Lung (tissue), 12 donors: ENCODE measurements around the gene CDR2. TPM values are rescaled to one million over a fixed set of nuclear protein-coding genes. Genes with fewer than 3 reads are reported as not detected.
"Not testable (repeated sequence)": the region's sequence is repeated elsewhere in the genome, so short reads cannot be mapped to it uniquely, and the experiment has no call there.

Experiments used
- ATAC-seq: fragments of 200-7000 bp; cut with Tn5 transposase; one replicate; pipeline ENCODE4 v1.9.1; 2020; ENCODE audit warnings: moderate number of reproducible peaks; ENCODE audit not compliant: insufficient read depth, low FRiP score
- DNase-seq, 3 donors: peaks; one replicate each; pipeline ENCODE4 v3.0.0-alpha.2; 2013 to 2017
- H3K27ac ChIP-seq, 2 donors: one replicate each; pipeline ENCODE4 v1.5.1; 2013; ENCODE audit warnings: mild to moderate bottlenecking in 2 of 2, moderate library complexity in 2 of 2, control low read depth in 1 of 2, inconsistent platforms in 1 of 2, low read depth in 1 of 2, low read length in 1 of 2
- H3K27me3 ChIP-seq, 3 donors: one replicate each; pipeline ENCODE4 v1.5.1; 2013; ENCODE audit warnings: low read length in 2 of 3; ENCODE audit not compliant: control insufficient read depth in 3 of 3, insufficient read depth in 3 of 3
- H3K36me3 ChIP-seq, 4 donors: one replicate each; pipeline ENCODE4 v1.5.1; 2013; ENCODE audit warnings: low read length in 4 of 4, mild to moderate bottlenecking in 1 of 4, moderate library complexity in 1 of 4; ENCODE audit not compliant: control insufficient read depth in 4 of 4, insufficient read depth in 4 of 4
- H3K4me1 ChIP-seq, 5 donors: one replicate each; pipeline ENCODE4 v1.5.1; 2013; ENCODE audit warnings: low read length in 5 of 5, mild to moderate bottlenecking in 2 of 5, moderate library complexity in 1 of 5; ENCODE audit not compliant: control insufficient read depth in 5 of 5, insufficient read depth in 5 of 5
- H3K4me3 ChIP-seq: one replicate; pipeline ENCODE4 v1.5.1; 2013; ENCODE audit warnings: mild to moderate bottlenecking, control low read depth, moderate library complexity
- H3K9ac ChIP-seq, 2 donors: one replicate each; pipeline ENCODE4 v1.5.1; 2013; ENCODE audit warnings: low read length in 2 of 2, control low read depth in 1 of 2; ENCODE audit not compliant: insufficient read depth in 1 of 2
- H3K9me3 ChIP-seq, 4 donors: one replicate each; pipeline ENCODE4 v1.5.1; 2013; ENCODE audit warnings: low read length in 3 of 4, mild to moderate bottlenecking in 1 of 4, moderate library complexity in 1 of 4; ENCODE audit not compliant: control insufficient read depth in 4 of 4, insufficient read depth in 3 of 4
- WGBS, 2 donors: extraction: QIAGEN DNeasy Blood & Tissue Kit; methylation state at CpG; one replicate each; pipeline ENCODE4 v1.1.7; 2013; 5-methylcytosine and 5-hydroxymethylcytosine counted together
- polyA plus RNA-seq, 2 donors: library from polyadenylated mRNA; stranded (reverse); fragments of 200-250 nt; gene quantifications; one replicate each; pipeline ENCODE4 v1.2.1, GENCODE V29; 2013
- total RNA-seq, 2 donors: library from RNA; depleted of rRNA in 1 of 2; stranded (reverse); fragments of >200 nt in 1 of 2; gene quantifications; one replicate each; pipeline ENCODE4 v1.2.1, GENCODE V29; 2014 to 2021
- TF ChIP-seq, protein P1 (sequence below): IDR thresholded peaks from 2 replicates; pipeline ENCODE4 v1.5.1; 2012; ENCODE audit warnings: mild to moderate bottlenecking; ENCODE audit errors: control extremely low read depth, extremely low read depth
- donor health status: control.
- donor health status: control.
- donor health status: Bipolar disorder and iron deficiency.
- donor health status: healthy.
- donor health status: DM: yes; HTN: yes; CAD: no.

The CDR2 gene
- total and polyA plus RNA-seq, 4 donors: 11.3 to 27.0 (median 14.0) TPM

- Histone ChIP-seq H3K36me3 (peaks cover 6 to 66% (median 23%) of the 10 kb centered on the region in 4 donors), H3K4me1 (no peaks in the 10 kb centered on the region), H3K9ac (no peak overlapping the region), H3K9me3 (peaks cover 0 to 2% (median 0%) of the 10 kb centered on the region in 4 donors), H3K27me3 (no peaks in the 10 kb centered on the region), H3K27ac (no peak overlapping the region), H3K4me3 (no peak overlapping the region)
- TF ChIP-seq, protein P1, sequence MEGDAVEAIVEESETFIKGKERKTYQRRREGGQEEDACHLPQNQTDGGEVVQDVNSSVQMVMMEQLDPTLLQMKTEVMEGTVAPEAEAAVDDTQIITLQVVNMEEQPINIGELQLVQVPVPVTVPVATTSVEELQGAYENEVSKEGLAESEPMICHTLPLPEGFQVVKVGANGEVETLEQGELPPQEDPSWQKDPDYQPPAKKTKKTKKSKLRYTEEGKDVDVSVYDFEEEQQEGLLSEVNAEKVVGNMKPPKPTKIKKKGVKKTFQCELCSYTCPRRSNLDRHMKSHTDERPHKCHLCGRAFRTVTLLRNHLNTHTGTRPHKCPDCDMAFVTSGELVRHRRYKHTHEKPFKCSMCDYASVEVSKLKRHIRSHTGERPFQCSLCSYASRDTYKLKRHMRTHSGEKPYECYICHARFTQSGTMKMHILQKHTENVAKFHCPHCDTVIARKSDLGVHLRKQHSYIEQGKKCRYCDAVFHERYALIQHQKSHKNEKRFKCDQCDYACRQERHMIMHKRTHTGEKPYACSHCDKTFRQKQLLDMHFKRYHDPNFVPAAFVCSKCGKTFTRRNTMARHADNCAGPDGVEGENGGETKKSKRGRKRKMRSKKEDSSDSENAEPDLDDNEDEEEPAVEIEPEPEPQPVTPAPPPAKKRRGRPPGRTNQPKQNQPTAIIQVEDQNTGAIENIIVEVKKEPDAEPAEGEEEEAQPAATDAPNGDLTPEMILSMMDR: no peak
- DNase-seq: no peak
- 91 to 93% methylated on average over 9 of the region's 9 CpGs for WGBS, 2 donors
- no peak for ATAC-seq
These were observed 67.6 kb downstream of the CDR2 start for GRCh38 chr16:22306788-22307187.

DNA sequence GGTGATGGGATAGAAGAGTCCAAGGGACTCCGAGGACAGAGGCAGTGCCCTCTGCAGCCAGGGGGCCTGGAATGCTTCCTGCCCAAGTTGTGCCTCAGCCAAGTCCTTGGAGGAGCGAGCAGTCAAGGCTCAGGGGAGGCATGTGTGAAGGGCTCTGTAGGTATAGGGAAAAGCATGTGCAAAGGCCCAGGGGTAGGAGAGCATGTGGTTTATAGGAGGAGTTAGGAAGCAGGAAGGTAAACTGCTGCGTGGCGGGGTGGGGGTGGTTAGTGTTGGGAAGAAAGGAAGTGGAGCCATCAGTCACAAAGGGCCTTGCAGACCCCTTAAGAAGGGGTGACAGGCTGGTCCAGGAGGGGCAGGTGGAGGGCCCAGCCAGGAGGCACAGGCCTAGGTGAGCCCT is 70.0 kb downstream of the CDR2 start:
- Histone ChIP-seq H3K27ac (no peak overlapping the region), H3K27me3 (no peaks in the 10 kb centered on the region), H3K4me3 (no peak overlapping the region), H3K36me3 (peaks cover 2 to 60% (median 20%) of the 10 kb centered on the region in 4 donors), H3K4me1 (peaks cover 0 to 3% (median 0%) of the 10 kb centered on the region in 5 donors), H3K9ac (no peak overlapping the region), H3K9me3 (peaks cover 0 to 2% (median 0%) of the 10 kb centered on the region in 4 donors)
- TF ChIP-seq, protein P1: no peak
- 84 to 93% methylated on average over 4 of the region's 4 CpGs for WGBS, 2 donors
- ATAC-seq (no peak), DNase-seq (no peak)

- no peak overlapping the region for H3K9ac ChIP-seq
- peaks cover 0 to 4% (median 0%) of the 10 kb centered on the region in 5 donors for H3K4me1 ChIP-seq
- TF ChIP-seq, protein P1: no peak
- H3K27me3 ChIP-seq: no peaks in the 10 kb centered on the region
- H3K27ac ChIP-seq: no peak overlapping the region
- WGBS, 2 donors: 94% methylated on average over 12 of the region's 12 CpGs
- H3K4me3 ChIP-seq: no peak overlapping the region
- H3K9me3 ChIP-seq: peaks cover 0 to 2% (median 0%) of the 10 kb centered on the region in 4 donors
- DNase-seq (no peak), ATAC-seq (no peak)
- peaks cover 2 to 45% (median 18%) of the 10 kb centered on the region in 4 donors for H3K36me3 ChIP-seq
These were observed 71.5 kb downstream of the CDR2 start for GRCh38 chr16:22302776-22303363.

DNA sequence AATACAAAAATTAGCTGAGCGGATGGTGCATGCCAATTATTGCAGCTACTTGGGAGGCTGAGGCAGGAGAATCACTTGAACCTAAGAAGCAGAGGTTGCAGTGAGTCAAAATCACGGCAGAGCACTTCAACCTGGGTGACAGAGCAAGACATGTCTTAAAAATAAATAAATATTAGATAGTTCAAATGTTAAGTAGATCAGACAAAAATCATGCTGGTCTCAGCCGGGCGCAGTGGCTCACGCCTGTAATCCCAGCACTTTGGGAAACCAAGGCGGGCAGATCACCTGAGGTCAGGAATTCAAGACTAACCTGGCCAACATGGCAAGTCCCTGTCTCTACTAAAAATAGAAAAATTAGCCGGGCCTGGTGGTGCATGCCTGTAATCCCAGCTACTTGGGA is 73.0 kb downstream of the CDR2 start:
- H3K36me3 ChIP-seq: peaks cover 2 to 33% (median 14%) of the 10 kb centered on the region in 4 donors
- H3K4me3 ChIP-seq, DNase-seq, H3K9me3 ChIP-seq, ATAC-seq, H3K27me3 ChIP-seq, H3K4me1 ChIP-seq, H3K9ac ChIP-seq, H3K27ac ChIP-seq: not testable (repeated sequence)
- 94 to 95% methylated on average over 7 of the region's 7 CpGs for WGBS, 2 donors
